Kidney (tissue), 22 donors: ENCODE measurements around the gene IQCM. TPM values are rescaled to one million over a fixed set of nuclear protein-coding genes. Genes with fewer than 3 reads are reported as not detected.

Experiments used
- DNase-seq, 5 donors: peaks; one replicate each; pipeline ENCODE4 v3.0.0-alpha.2; 2013 to 2020
- FAIRE-seq: peaks from 2 replicates; lab custom pipeline; 2012; peaks lifted over from hg19 to GRCh38; lab: Jason Lieb, UNC
- H3K27ac ChIP-seq, 2 donors: one replicate each; pipeline ENCODE4 v1.7.0; 2013; ENCODE audit warnings: low read depth in 2 of 2, low read length in 2 of 2, inconsistent platforms in 1 of 2
- H3K27me3 ChIP-seq: one replicate; pipeline ENCODE4 v1.7.1; 2013; ENCODE audit warnings: low read length, inconsistent platforms; ENCODE audit not compliant: control insufficient read depth, insufficient read depth
- H3K36me3 ChIP-seq, 3 donors: one replicate each; pipeline versions ENCODE4 v1.7.0 to v1.7.1; 2013; ENCODE audit warnings: low read length in 3 of 3, control low read depth in 1 of 3, inconsistent platforms in 1 of 3; ENCODE audit not compliant: insufficient read depth in 3 of 3, control insufficient read depth in 2 of 3
- H3K4me1 ChIP-seq, 3 donors: one replicate each; pipeline versions ENCODE4 v1.7.0 to v1.7.1; 2013; ENCODE audit warnings: low read length in 3 of 3, inconsistent platforms in 1 of 3, low read depth in 1 of 3; ENCODE audit not compliant: control insufficient read depth in 2 of 3, insufficient read depth in 2 of 3
- H3K4me3 ChIP-seq, 3 donors: one replicate each; pipeline versions ENCODE4 v1.7.0 to v1.8.1; 2013; ENCODE audit warnings: low read length in 3 of 3, control low read depth in 1 of 3, inconsistent platforms in 1 of 3
- H3K9ac ChIP-seq, 3 donors: one replicate each; pipeline versions ENCODE4 v1.7.0 to v1.7.1; 2013; ENCODE audit warnings: low read length in 3 of 3, control low read depth in 1 of 3, inconsistent platforms in 1 of 3
- H3K9me3 ChIP-seq, 3 donors: one replicate each; pipeline versions ENCODE4 v1.7.0 to v1.7.1; 2013; ENCODE audit warnings: low read length in 3 of 3, control low read depth in 1 of 3, inconsistent platforms in 1 of 3; ENCODE audit not compliant: control insufficient read depth in 2 of 3, insufficient read depth in 1 of 3
- CTCF ChIP-seq: IDR thresholded peaks from 3 replicates; pipeline ENCODE4 v1.5.1; 2012; ENCODE audit warnings: mild to moderate bottlenecking, moderate library complexity, borderline replicate concordance; ENCODE audit not compliant: insufficient read depth; ENCODE audit errors: extremely low read depth
- intact Hi-C: fragments of 100-400 bp; cut with DNase I; formaldehyde crosslinking; loops from one replicate; pipeline ENCODE4 v1.11.1; 2022
- long read RNA-seq, 10 donors: library from polyadenylated mRNA in 1 of 10; unstranded in 1 of 10; transcript quantifications; one replicate each; pipeline ENCODE4 v2.0.0 and lab custom pipeline, GENCODE V29; 2021 to 2026
- polyA plus RNA-seq: library from polyadenylated mRNA; stranded (reverse); fragments of 350-450 nt; fragmentation: Illumina TruSeq; extraction: RNeasy Lipid Tissue Mini Kit (QIAGEN cat#74804); gene quantifications from one replicate; pipeline ENCODE4 v1.2.3, GENCODE V29; 2014; ENCODE audit warnings: low read depth, low replicate concordance; ENCODE audit not compliant: insufficient read depth
- total RNA-seq: library from RNA; stranded (reverse); fragmentation: NEBNext Ultra II Directional; extraction: Animal tissue kit (Norgen Biotek cat#: 25700); gene quantifications from one replicate; pipeline ENCODE4 v1.2.1, GENCODE V29; 2021
- donor health status: control.
- donor health status: control.
- donor health status: control.
- donor health status: control.
- donor health status: control.
- donor health status: DM: yes; HTN: yes; CAD: no.
- donor health status: Normal renal cell carcinoma (clear cell type).

Gene IQCM, protein sequence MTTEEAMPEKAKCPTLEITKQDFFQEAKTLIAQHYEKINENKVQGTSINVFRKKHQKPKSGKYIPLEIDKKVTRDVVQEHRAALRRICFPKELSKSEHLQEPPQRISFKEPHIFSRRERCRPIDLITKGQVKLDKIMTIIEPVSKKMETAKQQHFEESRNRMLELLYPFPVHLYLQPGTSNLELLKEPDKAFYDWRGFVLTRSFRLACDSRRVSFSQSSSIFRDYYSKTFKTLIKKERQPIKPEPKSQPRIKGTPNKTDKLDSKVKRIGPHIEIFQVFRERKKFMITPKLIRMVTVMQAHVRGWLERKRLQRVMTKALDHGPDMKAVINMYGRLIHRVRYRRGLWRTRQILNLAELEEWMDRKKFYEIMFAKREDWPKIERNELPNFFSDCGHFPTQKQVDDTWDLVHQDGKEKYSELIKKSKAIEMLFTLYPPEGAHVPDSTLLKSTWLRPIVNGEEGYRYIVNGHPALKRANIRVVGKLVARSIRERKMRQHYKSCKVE
- not detected for total RNA-seq
- not detected for polyA plus RNA-seq
- long read RNA-seq, donor 1, result 0 reads
- long read RNA-seq, donor 2, result 0 reads
- long read RNA-seq, donor 3, result 0 reads
- long read RNA-seq, donor 4, result 0 reads
- long read RNA-seq, donor 5, result 0 reads
- long read RNA-seq, donor 6, result 0 reads
- long read RNA-seq, donor 7, result 0 reads
- long read RNA-seq, donor 8, result 0 reads
- long read RNA-seq, donor 9, result 0 reads
- long read RNA-seq, donor 10, result 0 reads

- H3K27ac ChIP-seq, result no peak within 1 kb of the TSS
- H3K4me1 ChIP-seq, result no peaks in the 10 kb centered on the region
- no peaks in the 10 kb centered on the region for H3K9me3 ChIP-seq
- FAIRE-seq, result no peak
- no peaks in the 10 kb centered on the region for H3K27me3 ChIP-seq
- H3K36me3 ChIP-seq, result no peaks in the 10 kb centered on the region
- intact Hi-C loops, result no loop called here
- no peak within 1 kb of the TSS for H3K4me3 ChIP-seq
- no peak for DNase-seq
- H3K9ac ChIP-seq, result no peak within 1 kb of the TSS
- no peak for TF ChIP-seq CTCF
These were observed at the start of gene IQCM for GRCh38 chr4:149815743-149816142. Gene IQCM, minus strand, starts transcription at chr4:149815843. Its CDS starts 73,152 bp downstream, at chr4:149742691.

DNA sequence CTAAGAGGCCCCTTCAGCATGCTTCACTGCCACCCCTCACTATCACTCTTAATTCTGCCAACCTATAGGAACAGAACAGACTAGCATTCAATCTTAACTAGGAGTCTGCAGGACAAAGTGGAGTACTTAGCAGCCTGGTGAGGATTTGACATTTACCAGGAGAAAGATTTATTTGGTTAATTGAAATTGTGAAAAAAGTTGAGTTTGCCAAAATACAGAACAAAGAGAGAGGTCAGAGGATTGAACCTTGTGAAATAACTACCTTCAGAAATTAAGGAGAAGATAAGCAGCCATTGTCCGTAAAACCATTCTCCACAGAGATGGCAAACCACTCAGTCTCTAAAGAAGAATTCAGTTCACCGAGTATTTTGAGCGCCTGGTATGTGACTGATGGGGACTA, 41.8 kb upstream of the IQCM start:
- DNase-seq, result no peak
- Histone ChIP-seq H3K36me3 (no peaks in the 10 kb centered on the region), H3K4me3 (no peak overlapping the region), H3K9me3 (no peaks in the 10 kb centered on the region), H3K27me3 (no peaks in the 10 kb centered on the region), H3K27ac (no peak overlapping the region), H3K9ac (no peak overlapping the region), H3K4me1 (no peaks in the 10 kb centered on the region)
- no peak for TF ChIP-seq CTCF
- intact Hi-C loops, result no loop called here
- FAIRE-seq, result no peak

GRCh38 chr4:149845743-149846142, 30.1 kb upstream of the IQCM start:
- intact Hi-C loops, result no loop called here
- DNase-seq, result no peak

More at GRCh38 chr4:149845743-149846142, 30.1 kb upstream of the IQCM start:
- no peaks in the 10 kb centered on the region for H3K36me3 ChIP-seq
- H3K27me3 ChIP-seq, result no peaks in the 10 kb centered on the region
- FAIRE-seq, result no peak
- no peak for TF ChIP-seq CTCF
- H3K27ac ChIP-seq, result no peak overlapping the region
- H3K4me3 ChIP-seq, result no peak overlapping the region
- H3K4me1 ChIP-seq, result no peaks in the 10 kb centered on the region
- H3K9ac ChIP-seq, result no peak overlapping the region
- H3K9me3 ChIP-seq, result no peaks in the 10 kb centered on the region
